HG03103 (cell line): ENCODE measurements around the gene SOCS6.

ENCODE experiments used
- ATAC-seq: cut with Tn5 transposase; IDR thresholded peaks from one replicate; pipeline ENCODE4 v1.9.1; 2021; ENCODE audit warnings: low read depth; ENCODE audit not compliant: unreplicated experiment

Gene SOCS6

GRCh38 chr18:70377857-70378701, 89.2 kb downstream of the SOCS6 start:
- ATAC-seq = no peak
